ENCODE data around the gene PRRT1. TPM values are rescaled to one million over a fixed set of nuclear protein-coding genes. Genes with fewer than 3 reads are reported as not detected.
A peak's percentile ranks its signal among the peaks of the same experiment; 100 is the strongest.

The PRRT1 gene
- total RNA-seq, 1 donor: under 0.01 TPM

- no peaks in the 10 kb centered on the region for H3K9me3 ChIP-seq (ENCODE audit: low read depth, low read length)
- no peak for DNase-seq (ENCODE audit: insufficient read length, low spot score, missing footprints)
- H2AFZ ChIP-seq (ENCODE audit: low read length): no peak overlapping the region
- H3K4me2 ChIP-seq (ENCODE audit: insufficient read depth, low read length): no peak overlapping the region
- peaks cover 6% of the 10 kb centered on the region for H3K36me3 ChIP-seq (ENCODE audit: insufficient read depth, low read length)
- no peaks in the 10 kb centered on the region for H3K79me2 ChIP-seq (ENCODE audit: insufficient read depth, low read length)
- peaks cover 29% of the 10 kb centered on the region for H3K27me3 ChIP-seq (ENCODE audit: insufficient read depth, low read length)
- no peak for TF ChIP-seq CTCF (IDR thresholded peaks at IDR 0.05; ENCODE audit: extremely low read depth, low read depth, low read length)
- H3K4me1 ChIP-seq (ENCODE audit: insufficient read depth, low read length): peaks cover 40% of the 10 kb centered on the region
- H4K20me1 ChIP-seq (ENCODE audit: insufficient read depth, low read length): peaks cover 7% of the 10 kb centered on the region
- H3K27ac ChIP-seq (ENCODE audit: low read depth, low read length): no peak overlapping the region
- no peak overlapping the region for H3K4me3 ChIP-seq (ENCODE audit: insufficient read depth, low read length)
Observed at GRCh38 chr6:32111424-32112066, 40.2 kb downstream of the PRRT1 start.

- Histone ChIP-seq H3K27me3 (ENCODE audit: insufficient read depth, low read length) (peaks cover 31% of the 10 kb centered on the region), H3K79me2 (ENCODE audit: insufficient read depth, low read length) (no peaks in the 10 kb centered on the region), H2AFZ (ENCODE audit: low read length) (no peak overlapping the region), H3K36me3 (ENCODE audit: insufficient read depth, low read length) (no peaks in the 10 kb centered on the region), H3K27ac (ENCODE audit: low read depth, low read length) (no peak overlapping the region), H4K20me1 (ENCODE audit: insufficient read depth, low read length) (peaks cover 7% of the 10 kb centered on the region), H3K9me3 (ENCODE audit: low read depth, low read length) (no peaks in the 10 kb centered on the region), H3K4me3 (ENCODE audit: insufficient read depth, low read length) (no peak overlapping the region), H3K4me2 (ENCODE audit: insufficient read depth, low read length) (no peak overlapping the region), H3K4me1 (ENCODE audit: insufficient read depth, low read length) (peaks cover 40% of the 10 kb centered on the region)
- no peak for DNase-seq (ENCODE audit: insufficient read length, low spot score, missing footprints)
- TF ChIP-seq CTCF (IDR thresholded peaks at IDR 0.05; ENCODE audit: extremely low read depth, low read depth, low read length): no peak
Observed at GRCh38 chr6:32110632-32111031, 41.1 kb downstream of the PRRT1 start.

GRCh38 chr6:32109765-32110160 lies 42.0 kb downstream of the PRRT1 start:
- no peak for TF ChIP-seq CTCF (IDR thresholded peaks at IDR 0.05; ENCODE audit: extremely low read depth, low read depth, low read length)
- H3K4me1 ChIP-seq (ENCODE audit: insufficient read depth, low read length): peaks cover 32% of the 10 kb centered on the region

GRCh38 chr6:32109114-32109764 lies 42.5 kb downstream of the PRRT1 start, which contains the start of gene TNXB:
Gene TNXB (minus strand): TSS chr6:32109338. CDS start chr6:32098198, 11,140 bp downstream.
- peaks cover 35% of the 10 kb centered on the region for H3K27me3 ChIP-seq (ENCODE audit: insufficient read depth, low read length)

More at GRCh38 chr6:32109765-32110160, 42.0 kb downstream of the PRRT1 start:
- Histone ChIP-seq H3K79me2 (ENCODE audit: insufficient read depth, low read length) (no peaks in the 10 kb centered on the region), H4K20me1 (ENCODE audit: insufficient read depth, low read length) (peaks cover 7% of the 10 kb centered on the region), H3K27ac (ENCODE audit: low read depth, low read length) (no peak overlapping the region), H3K27me3 (ENCODE audit: insufficient read depth, low read length) (peaks cover 33% of the 10 kb centered on the region), H3K36me3 (ENCODE audit: insufficient read depth, low read length) (no peaks in the 10 kb centered on the region), H3K4me2 (ENCODE audit: insufficient read depth, low read length) (no peak overlapping the region), H2AFZ (ENCODE audit: low read length) (no peak overlapping the region), H3K4me3 (ENCODE audit: insufficient read depth, low read length) (no peak overlapping the region), H3K9me3 (ENCODE audit: low read depth, low read length) (no peaks in the 10 kb centered on the region)
- DNase-seq (ENCODE audit: insufficient read length, low spot score, missing footprints): no peak

More at GRCh38 chr6:32109114-32109764, 42.5 kb downstream of the PRRT1 start, which contains the start of gene TNXB:
- H2AFZ ChIP-seq (ENCODE audit: low read length): no peak within 1 kb of the TSS
- H3K4me1 ChIP-seq (ENCODE audit: insufficient read depth, low read length): peaks cover 27% of the 10 kb centered on the region
- H3K9me3 ChIP-seq (ENCODE audit: low read depth, low read length): no peaks in the 10 kb centered on the region
- no peaks in the 10 kb centered on the region for H3K36me3 ChIP-seq (ENCODE audit: insufficient read depth, low read length)
- TF ChIP-seq CTCF (IDR thresholded peaks at IDR 0.05; ENCODE audit: extremely low read depth, low read depth, low read length): no peak
- peaks cover 7% of the 10 kb centered on the region for H4K20me1 ChIP-seq (ENCODE audit: insufficient read depth, low read length)
- H3K79me2 ChIP-seq (ENCODE audit: insufficient read depth, low read length): no peaks in the 10 kb centered on the region
- no peak for DNase-seq (ENCODE audit: insufficient read length, low spot score, missing footprints)
- peak within 1 kb of the TSS; percentile 8 for H3K4me3 ChIP-seq (ENCODE audit: insufficient read depth, low read length)
- H3K27ac ChIP-seq (ENCODE audit: low read depth, low read length): no peak within 1 kb of the TSS
- H3K4me2 ChIP-seq (ENCODE audit: insufficient read depth, low read length): peak within 1 kb of the TSS; percentile 65
